GM19351 (cell line): Measurements from ENCODE around the gene MDFIC2.
"Not testable (repeated sequence)": the region's sequence is repeated elsewhere in the genome, so short reads cannot be mapped to it uniquely, and the experiment has no call there.

Experiments used
- ATAC-seq: cut with Tn5 transposase; IDR thresholded peaks from one replicate; pipeline ENCODE4 v1.9.1; 2021; ENCODE audit warnings: mild to moderate bottlenecking, moderate library complexity; ENCODE audit not compliant: unreplicated experiment

MDFIC2 gene

DNA sequence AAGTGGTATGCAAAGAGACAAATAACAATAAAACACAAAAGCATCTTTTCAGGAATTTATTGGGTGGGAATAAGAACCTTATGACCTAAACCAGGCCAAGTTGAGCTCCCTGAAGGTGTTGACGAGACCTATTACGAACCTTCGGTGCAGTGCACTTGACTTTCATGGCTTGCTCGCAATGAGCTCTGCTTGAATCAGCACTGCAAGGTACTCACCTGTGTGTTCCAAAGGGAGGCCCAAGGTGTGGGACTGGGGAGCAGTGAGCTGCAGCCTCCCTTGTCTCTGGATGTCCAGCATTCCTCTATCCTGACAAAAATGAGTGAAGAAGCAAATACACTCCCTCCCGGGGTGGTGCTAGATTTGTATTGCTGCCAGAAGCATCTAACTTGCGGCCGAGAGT, at the start of gene MDFIC2:
TSS of gene MDFIC2 (minus strand) at position 303 of the 400 bp plus-strand sequence. CDS start 665 bp downstream, outside the sequence.
- ATAC-seq, result no peak

DNA sequence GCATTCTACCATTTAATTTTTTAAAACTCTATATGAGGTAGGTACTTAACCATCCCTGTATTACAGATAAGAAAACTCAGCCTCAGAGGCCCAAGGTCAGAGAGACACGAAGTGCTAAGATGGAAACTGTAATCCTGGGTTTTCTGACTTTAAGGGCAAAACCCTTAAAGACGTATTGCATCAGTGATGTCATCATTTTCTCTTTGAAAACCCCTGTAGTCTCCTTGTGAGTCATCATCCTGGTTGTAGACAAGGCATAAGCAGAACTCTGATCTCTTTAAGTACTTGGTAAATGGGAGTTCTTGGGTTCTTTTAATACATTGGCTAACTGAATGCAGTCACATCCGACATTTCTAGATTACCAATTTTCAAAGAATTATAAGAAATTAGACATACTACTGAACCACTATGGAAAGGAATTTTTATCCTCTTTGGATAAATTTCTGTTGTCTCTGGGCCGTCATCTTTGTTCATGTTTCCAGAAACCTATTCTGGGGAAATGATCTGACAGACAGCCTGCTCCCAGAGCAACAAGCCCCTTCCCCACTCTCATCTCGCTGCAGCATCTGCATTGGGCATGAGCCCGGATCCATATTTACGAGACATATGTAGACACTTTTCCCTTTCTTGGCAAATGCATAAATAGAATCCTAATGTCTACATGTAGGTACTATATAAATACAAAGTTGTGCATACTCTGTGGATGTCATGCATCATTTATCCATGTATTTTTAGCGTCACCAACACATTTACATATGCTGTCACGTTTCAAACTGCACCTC, 48.7 kb upstream of the MDFIC2 start:
- ATAC-seq, result peak; percentile 93

DNA sequence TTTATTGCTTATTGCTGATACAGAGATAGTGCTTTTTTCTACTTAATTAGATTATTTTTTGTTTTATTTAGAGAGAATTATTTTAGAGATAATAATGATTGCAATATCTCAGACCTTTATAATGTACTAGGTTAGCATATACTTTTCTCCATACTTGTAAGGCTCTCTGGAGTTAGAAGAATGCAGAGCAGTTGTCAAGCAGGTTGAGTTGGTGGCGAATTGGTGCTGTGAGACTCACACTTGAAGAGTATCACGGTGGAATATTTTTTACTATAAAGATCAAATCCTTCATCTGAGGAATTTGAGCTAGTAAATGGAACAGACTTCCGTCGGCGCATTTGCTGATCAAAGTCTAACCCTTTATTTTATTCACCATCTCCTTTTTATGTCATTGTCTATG, 47.3 kb upstream of the MDFIC2 start:
- ATAC-seq, result no peak

- ATAC-seq, result peak; percentile 43
Measured at GRCh38 chr3:70358978-70359580, 46.6 kb upstream of the MDFIC2 start.

DNA sequence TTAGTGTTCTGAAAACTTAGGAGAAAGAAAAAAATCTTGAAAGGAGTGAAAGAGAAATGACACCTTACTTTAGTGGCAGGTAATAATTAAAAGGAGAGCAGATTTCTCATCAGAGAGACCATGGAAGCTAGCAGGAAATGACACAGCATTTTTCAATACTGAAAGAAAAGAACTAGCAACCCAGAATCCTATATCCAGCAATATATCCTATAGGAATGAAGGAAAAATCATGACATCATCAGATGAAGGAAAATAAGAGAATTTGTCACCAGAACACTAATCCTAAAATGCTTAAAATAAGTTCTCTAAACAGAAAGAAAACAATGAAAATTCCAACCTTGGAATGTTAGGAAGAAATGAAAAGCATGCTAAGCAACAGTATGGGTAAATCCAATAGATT, 39.8 kb upstream of the MDFIC2 start:
- no peak for ATAC-seq

DNA sequence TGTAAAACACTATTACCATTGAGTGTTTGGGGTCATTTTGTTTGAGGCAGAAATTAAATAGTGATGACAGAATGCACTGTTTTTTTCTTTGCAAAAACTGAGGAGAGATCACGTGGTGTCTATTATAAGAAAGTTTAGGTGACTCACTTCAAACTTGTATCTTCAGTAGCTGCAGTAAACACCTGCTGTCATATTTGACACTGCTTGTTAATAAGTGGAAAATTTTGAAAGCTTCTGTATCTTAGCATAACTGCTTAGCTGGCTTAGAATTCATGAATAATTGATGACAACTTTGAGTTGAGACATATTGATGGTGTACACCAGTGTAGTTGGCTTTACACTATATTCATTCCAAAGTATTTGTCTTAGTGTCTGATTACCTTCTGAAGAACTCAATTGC, 29.7 kb upstream of the MDFIC2 start:
- ATAC-seq, result no peak

DNA sequence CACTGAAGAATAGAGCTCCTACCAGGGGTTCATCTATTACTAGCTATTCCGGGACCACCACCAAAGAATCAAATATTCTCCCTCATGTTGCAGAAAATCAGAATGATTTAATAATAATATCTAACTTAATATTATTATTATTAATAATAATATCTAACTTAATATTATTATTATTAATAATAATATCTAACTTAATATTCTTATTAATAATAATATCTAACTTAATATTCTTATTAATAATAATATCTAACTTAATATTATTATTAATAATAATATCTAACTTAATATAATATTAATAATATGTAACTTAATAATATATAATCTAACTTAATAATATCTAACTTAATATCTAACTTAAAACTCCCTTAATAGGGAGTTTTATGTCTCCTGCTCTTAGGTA, 24.4 kb upstream of the MDFIC2 start:
- not testable (repeated sequence) for ATAC-seq

- ATAC-seq, result no peak
Measured at GRCh38 chr3:70333080-70333479, 20.6 kb upstream of the MDFIC2 start.

GRCh38 chr3:70315021-70315420, 2.6 kb upstream of the MDFIC2 start:
- ATAC-seq, result no peak

- no peak for ATAC-seq
Measured at GRCh38 chr3:70310809-70311208, 1.6 kb downstream of the MDFIC2 start.

DNA sequence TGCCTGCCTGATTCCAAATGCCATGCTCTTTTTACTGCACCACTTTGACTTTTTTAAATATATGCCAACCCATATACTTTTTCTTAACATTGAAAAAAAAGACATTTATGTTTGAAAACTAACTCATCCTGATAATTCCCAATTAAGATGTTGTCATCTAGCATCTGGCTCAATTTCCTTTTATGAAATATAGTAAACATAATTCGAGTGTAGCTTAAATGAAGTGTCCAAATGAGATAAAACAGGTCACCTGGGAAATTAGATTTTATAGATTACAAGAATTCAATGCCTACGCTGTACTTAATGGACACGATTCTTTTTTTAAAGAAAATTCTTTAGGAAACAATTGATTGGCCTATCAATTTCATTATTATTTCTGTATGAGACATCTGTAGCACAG, 2.8 kb downstream of the MDFIC2 start:
- ATAC-seq, result no peak

- peak; percentile 70 for ATAC-seq
Measured at GRCh38 chr3:70308760-70309159, 3.7 kb downstream of the MDFIC2 start.

DNA sequence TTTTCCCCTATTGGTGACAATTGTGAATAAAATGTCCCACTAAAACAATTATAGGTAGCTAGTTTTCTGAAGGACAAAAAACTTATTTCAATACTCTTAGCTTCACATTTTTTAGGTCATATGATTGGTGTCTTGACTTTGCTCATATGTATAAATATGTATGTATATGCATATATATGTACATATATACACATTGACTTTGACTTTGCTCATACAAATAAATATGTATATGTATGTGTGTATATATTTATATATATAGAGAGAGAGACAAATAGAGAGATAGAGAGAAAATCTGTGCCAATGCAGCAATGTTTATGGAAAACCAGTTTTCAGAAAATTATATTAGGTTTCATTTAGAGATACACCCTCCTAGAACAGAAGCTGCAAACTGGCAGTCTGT, 5.7 kb downstream of the MDFIC2 start:
- ATAC-seq, result no peak

DNA sequence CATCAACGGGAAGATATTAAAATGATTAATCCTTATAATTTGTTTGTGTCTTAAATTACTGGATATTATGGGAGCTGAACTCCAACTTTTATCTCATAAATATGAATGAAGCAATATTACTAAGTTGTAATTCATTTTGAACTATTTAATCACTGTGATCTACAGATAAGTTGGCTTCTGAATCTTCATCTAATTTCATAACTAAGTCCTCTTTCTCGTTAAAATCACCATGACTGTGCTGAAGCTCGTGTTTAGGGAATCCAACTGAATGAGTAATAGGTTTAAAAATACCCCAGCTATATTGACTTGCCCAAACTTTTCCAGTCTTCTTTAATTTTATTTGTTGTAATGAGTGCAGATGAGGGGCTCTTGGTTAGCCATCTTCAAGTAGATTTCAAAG, 14.1 kb downstream of the MDFIC2 start:
- ATAC-seq, result no peak

GRCh38 chr3:70291097-70291482, 21.3 kb downstream of the MDFIC2 start:
- no peak for ATAC-seq

GRCh38 chr3:70290431-70291096, 21.9 kb downstream of the MDFIC2 start:
- ATAC-seq, result not testable (repeated sequence)

- ATAC-seq, result no peak
Measured at GRCh38 chr3:70281663-70282062, 30.8 kb downstream of the MDFIC2 start.

GRCh38 chr3:70277304-70277703, 35.1 kb downstream of the MDFIC2 start:
- no peak for ATAC-seq

GRCh38 chr3:70276901-70277300, 35.5 kb downstream of the MDFIC2 start:
- ATAC-seq, result no peak

- no peak for ATAC-seq
Measured at GRCh38 chr3:70273492-70273891, 38.9 kb downstream of the MDFIC2 start.

DNA sequence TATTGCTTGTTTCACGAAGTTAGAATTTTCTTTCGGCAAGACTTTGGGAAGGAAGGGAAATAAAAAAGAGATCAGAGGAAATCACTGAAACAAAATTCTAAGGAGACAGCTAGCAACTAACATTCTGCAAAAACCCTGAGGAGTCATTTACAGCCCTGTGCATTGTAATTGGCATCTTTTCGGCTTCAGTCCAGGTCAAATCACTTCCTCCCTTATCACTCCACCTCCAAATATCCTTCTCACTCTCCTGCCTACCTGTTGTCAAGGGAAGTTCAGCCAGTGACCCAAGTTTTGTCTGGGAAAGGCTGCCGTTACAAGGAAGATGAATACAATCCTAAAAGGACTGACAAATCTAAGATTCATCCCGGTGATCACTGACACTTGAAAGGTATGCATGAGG, 39.6 kb downstream of the MDFIC2 start:
- ATAC-seq, result no peak
